ENCODE measurements around the gene SORCS2. TPM values are rescaled to one million over a fixed set of nuclear protein-coding genes. Genes with fewer than 3 reads are reported as not detected.

Gene SORCS2
- total RNA-seq, 4 donors from 2014 or later: 0.07 to 1.2 (median 0.11) TPM

DNA sequence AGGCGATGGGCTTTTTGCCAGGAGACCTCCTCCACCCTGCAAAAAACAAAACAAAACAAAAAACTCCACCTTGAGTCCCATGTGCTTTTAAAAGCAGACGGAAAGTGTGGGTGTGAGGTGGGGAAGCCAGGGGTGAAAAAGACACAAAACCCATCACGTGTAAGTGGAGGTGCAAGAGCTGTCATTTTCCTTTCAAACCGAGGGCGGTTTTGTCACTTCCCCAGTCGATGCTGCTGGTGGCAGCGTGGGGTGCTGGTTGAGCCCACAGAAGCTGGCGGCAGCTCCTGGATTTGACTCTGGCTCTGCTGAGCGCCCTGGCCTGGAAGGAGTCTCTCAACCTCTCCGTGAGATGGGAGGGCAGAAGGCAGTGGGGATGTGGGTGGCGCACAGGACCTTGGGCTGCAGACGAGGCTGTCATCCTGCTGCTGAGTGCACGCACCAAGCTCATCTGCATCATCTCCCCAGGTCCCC is 132.3 kb downstream of the SORCS2 start:
- Histone ChIP-seq H3K36me3 (no peaks in the 10 kb centered on the region), H3K4me1 (peaks cover 0 to 3% of the 10 kb centered on the region in 2 donors), H3K4me3 (no peak overlapping the region), H3K27me3 (peaks cover 0 to 13% (median 6%) of the 10 kb centered on the region in 3 donors), H3K27ac (no peak overlapping the region), H3K9me3 (peaks cover 0 to 4% (median 0%) of the 10 kb centered on the region in 3 donors)
- no peak for DNase-seq
- intact Hi-C loops (cut with DNase I; ENCODE audit: low total_unique reads): no loop called here
- no peak for ATAC-seq
- TF ChIP-seq, protein P1, sequence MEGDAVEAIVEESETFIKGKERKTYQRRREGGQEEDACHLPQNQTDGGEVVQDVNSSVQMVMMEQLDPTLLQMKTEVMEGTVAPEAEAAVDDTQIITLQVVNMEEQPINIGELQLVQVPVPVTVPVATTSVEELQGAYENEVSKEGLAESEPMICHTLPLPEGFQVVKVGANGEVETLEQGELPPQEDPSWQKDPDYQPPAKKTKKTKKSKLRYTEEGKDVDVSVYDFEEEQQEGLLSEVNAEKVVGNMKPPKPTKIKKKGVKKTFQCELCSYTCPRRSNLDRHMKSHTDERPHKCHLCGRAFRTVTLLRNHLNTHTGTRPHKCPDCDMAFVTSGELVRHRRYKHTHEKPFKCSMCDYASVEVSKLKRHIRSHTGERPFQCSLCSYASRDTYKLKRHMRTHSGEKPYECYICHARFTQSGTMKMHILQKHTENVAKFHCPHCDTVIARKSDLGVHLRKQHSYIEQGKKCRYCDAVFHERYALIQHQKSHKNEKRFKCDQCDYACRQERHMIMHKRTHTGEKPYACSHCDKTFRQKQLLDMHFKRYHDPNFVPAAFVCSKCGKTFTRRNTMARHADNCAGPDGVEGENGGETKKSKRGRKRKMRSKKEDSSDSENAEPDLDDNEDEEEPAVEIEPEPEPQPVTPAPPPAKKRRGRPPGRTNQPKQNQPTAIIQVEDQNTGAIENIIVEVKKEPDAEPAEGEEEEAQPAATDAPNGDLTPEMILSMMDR (IDR thresholded peaks at IDR 0.05 in 4 of 5, conservative IDR thresholded peaks at IDR 0.05 in 1 of 5): no peak
- no peak for TF ChIP-seq POLR2A (IDR thresholded peaks at IDR 0.05)
- in situ Hi-C loops (cut with MboI; ENCODE audit: low sequenced_read_pairs in 4 of 4): no loop called here

DNA sequence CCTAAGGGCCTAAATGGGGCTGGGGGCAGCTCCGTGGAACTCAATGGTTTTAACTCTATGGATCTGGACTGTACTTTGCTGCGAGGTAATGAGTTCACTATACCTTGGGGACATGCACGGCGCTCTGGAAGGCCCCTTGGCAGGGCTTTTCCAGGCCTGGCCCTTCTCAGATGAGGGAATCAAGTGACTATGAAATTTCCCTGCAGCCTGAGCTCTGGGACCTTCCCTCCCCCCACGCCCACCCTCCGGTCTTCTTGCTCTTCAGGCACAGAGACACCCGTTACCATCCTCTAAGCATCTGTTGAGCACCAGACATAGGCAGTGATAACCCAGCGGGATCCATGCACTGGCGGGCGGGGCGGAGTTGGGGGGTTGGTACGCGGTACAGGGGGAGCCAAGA is 133.2 kb downstream of the SORCS2 start:
- no peak overlapping the region for H3K4me3 ChIP-seq
- no peak overlapping the region for H3K27ac ChIP-seq
- TF ChIP-seq, protein P1 (IDR thresholded peaks at IDR 0.05 in 4 of 5, conservative IDR thresholded peaks at IDR 0.05 in 1 of 5): no peak
- TF ChIP-seq POLR2A (IDR thresholded peaks at IDR 0.05): no peak
- no peaks in the 10 kb centered on the region for H3K36me3 ChIP-seq
- in situ Hi-C loops (cut with MboI; ENCODE audit: low sequenced_read_pairs in 4 of 4) (no loop called here), intact Hi-C loops (cut with DNase I; ENCODE audit: low total_unique reads) (no loop called here)
- H3K9me3 ChIP-seq: no peaks in the 10 kb centered on the region
- no peak for DNase-seq
- H3K4me1 ChIP-seq: peaks cover 0 to 3% of the 10 kb centered on the region in 2 donors
- no peak for ATAC-seq
- peaks cover 0 to 13% (median 6%) of the 10 kb centered on the region in 3 donors for H3K27me3 ChIP-seq

DNA sequence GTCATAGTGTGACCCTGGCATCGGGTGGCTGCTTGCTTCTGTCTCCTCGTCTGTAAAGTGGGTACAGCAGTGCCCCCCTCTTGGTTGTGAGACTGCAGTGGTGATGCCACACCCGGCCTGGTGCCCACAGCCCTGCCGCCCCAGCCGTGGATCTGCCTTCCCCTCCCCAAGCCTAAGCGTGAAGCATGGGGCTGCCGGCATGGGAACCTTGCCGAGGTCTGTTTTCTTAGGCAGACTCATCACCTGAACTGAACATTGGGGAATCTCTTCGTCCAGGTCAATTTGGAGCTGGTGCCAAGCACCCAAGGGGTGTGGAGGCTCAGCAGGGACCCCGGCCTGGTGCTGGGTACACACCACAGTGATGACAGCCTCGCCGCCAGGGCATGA is 134.0 kb downstream of the SORCS2 start:
- peaks cover 0 to 3% of the 10 kb centered on the region in 2 donors for H3K4me1 ChIP-seq
- DNase-seq (no peak), ATAC-seq (no peak)
- intact Hi-C loops (cut with DNase I; ENCODE audit: low total_unique reads): no loop called here
- H3K27me3 ChIP-seq: peaks cover 0 to 13% (median 6%) of the 10 kb centered on the region in 3 donors
- no peaks in the 10 kb centered on the region for H3K9me3 ChIP-seq
- no peak overlapping the region for H3K27ac ChIP-seq
- H3K4me3 ChIP-seq: no peak overlapping the region
- TF ChIP-seq, protein P1 (IDR thresholded peaks at IDR 0.05 in 4 of 5, conservative IDR thresholded peaks at IDR 0.05 in 1 of 5): no peak
- TF ChIP-seq POLR2A (IDR thresholded peaks at IDR 0.05): no peak
- in situ Hi-C loops (cut with MboI; ENCODE audit: low sequenced_read_pairs in 4 of 4): no loop called here
- no peaks in the 10 kb centered on the region for H3K36me3 ChIP-seq

DNA sequence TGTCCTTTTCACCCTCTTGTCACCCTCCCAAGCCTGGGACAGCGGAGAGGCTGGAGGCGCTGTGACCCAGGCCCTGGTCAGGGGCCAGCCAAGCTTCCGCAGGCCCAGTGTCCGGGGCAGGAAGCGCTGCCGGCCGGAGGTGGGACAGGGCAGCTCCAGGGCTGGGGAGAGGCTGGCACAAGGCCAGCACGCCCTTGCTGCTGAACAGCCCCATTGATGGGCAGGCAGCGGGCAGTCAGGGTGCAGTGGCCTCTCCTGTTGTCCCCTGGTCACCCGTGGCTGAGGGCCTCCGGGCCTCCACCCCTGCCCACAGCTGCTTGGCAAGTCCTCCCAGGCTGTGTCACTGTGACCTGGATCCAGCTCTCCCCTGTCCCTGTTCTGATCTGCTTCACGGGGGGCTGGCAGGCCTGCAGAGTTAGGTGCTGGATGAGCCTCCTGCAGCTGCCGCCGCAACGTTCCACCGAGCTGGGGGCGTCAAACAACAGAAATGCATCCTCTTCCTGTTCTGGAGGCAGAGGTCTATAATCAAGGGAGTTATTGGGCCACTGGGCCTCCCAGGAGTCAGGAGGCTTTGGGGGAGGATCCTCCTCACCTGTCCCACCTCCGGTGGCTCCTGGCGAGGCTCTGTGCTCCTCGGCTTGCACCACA is 134.5 kb downstream of the SORCS2 start:
- no peaks in the 10 kb centered on the region for H3K9me3 ChIP-seq
- in situ Hi-C loops (cut with MboI; ENCODE audit: low sequenced_read_pairs in 4 of 4) (no loop called here), intact Hi-C loops (cut with DNase I; ENCODE audit: low total_unique reads) (no loop called here)
- H3K27ac ChIP-seq: no peak overlapping the region
- no peaks in the 10 kb centered on the region for H3K36me3 ChIP-seq
- no peak for DNase-seq
- ATAC-seq: no peak
- H3K4me3 ChIP-seq: no peak overlapping the region
- no peak for TF ChIP-seq POLR2A (IDR thresholded peaks at IDR 0.05)
- TF ChIP-seq, protein P1 (IDR thresholded peaks at IDR 0.05 in 4 of 5, conservative IDR thresholded peaks at IDR 0.05 in 1 of 5): no peak
- H3K27me3 ChIP-seq: peaks cover 0 to 13% (median 6%) of the 10 kb centered on the region in 3 donors
- peaks cover 0 to 3% of the 10 kb centered on the region in 2 donors for H3K4me1 ChIP-seq

Data from gastrocnemius medialis (tissue), 4 donors.